Stomach smooth muscle (tissue), 2 donors: ENCODE data around the gene SLC41A1.

Experiments
- H3K27ac ChIP-seq: one replicate; pipeline ENCODE4 v1.7.0; 2013; ENCODE audit warnings: mild to moderate bottlenecking, low read length, inconsistent platforms
- H3K27me3 ChIP-seq, 2 donors: one replicate each; pipeline ENCODE4 v1.7.0; 2013; ENCODE audit warnings: low read length in 2 of 2; ENCODE audit not compliant: insufficient read depth in 2 of 2, control insufficient read depth in 1 of 2
- H3K36me3 ChIP-seq, 2 donors: one replicate each; pipeline ENCODE4 v1.7.0; 2013; ENCODE audit warnings: low read length in 2 of 2; ENCODE audit not compliant: control insufficient read depth in 2 of 2, insufficient read depth in 2 of 2
- H3K4me1 ChIP-seq: one replicate; pipeline ENCODE4 v1.7.0; 2013; ENCODE audit warnings: low read length; ENCODE audit not compliant: control insufficient read depth, insufficient read depth
- H3K4me3 ChIP-seq, 2 donors: one replicate each; pipeline ENCODE4 v1.7.0; 2013; ENCODE audit warnings: low read length in 2 of 2
- H3K9ac ChIP-seq, 2 donors: one replicate each; pipeline ENCODE4 v1.7.0; 2013; ENCODE audit warnings: low read length in 2 of 2, mild to moderate bottlenecking in 1 of 2
- H3K9me3 ChIP-seq, 2 donors: one replicate each; pipeline ENCODE4 v1.7.0; 2013; ENCODE audit warnings: low read length in 2 of 2; ENCODE audit not compliant: control insufficient read depth in 2 of 2
- donor health status: healthy.
- donor health status: Pancreatic carcinoma.

SLC41A1 gene

DNA sequence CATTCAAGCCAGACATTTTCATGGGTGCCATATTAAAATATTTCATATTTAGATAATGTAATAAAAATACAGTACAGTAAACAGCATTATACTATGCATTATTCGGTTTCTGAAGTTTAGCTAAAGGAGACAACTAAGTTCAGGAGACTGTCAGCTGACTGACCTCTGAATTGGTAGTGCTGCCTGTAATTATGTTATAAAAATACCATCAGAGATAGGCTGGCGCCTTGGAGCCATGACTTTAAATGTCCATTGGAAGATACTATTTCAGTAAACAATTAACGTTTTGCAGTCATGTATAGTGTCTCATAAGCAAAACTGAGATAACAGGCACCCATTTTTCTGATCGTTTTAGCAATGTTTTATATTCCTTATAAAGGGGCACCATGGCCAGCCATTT, 26.4 kb downstream of the SLC41A1 start:
- H3K36me3 ChIP-seq, result peaks cover 5% of the 10 kb centered on the region in 2 donors
- H3K4me1 ChIP-seq, result peaks cover 8% of the 10 kb centered on the region
- H3K27ac ChIP-seq, result no peak overlapping the region
- no peaks in the 10 kb centered on the region for H3K27me3 ChIP-seq
- H3K4me3 ChIP-seq, result no peak overlapping the region
- H3K9ac ChIP-seq, result no peak overlapping the region
- no peaks in the 10 kb centered on the region for H3K9me3 ChIP-seq

DNA sequence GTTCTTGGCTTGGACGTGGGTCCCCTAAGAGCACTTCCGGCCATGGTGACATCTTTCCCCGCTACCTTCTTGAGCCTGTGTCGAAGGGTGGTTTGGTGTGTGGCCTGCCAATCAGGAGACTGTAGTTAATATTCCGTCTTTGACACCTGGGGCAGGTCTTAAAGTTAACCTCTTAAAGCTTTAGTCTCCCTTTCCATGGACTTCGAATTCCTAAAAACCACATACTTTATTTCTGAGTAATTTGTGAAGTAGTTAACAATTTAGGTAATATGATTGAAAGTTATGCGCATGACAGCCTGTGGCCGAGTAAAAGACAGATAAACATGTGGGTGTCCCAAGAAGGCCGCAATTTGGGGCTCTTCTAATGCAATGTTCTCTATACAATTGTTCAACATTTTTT, 27.6 kb downstream of the SLC41A1 start:
- H3K9ac ChIP-seq, result no peak overlapping the region
- H3K36me3 ChIP-seq, result peaks cover 2 to 4% of the 10 kb centered on the region in 2 donors
- no peaks in the 10 kb centered on the region for H3K27me3 ChIP-seq
- peaks cover 8% of the 10 kb centered on the region for H3K4me1 ChIP-seq
- no peak overlapping the region for H3K4me3 ChIP-seq
- no peak overlapping the region for H3K27ac ChIP-seq
- no peaks in the 10 kb centered on the region for H3K9me3 ChIP-seq

DNA sequence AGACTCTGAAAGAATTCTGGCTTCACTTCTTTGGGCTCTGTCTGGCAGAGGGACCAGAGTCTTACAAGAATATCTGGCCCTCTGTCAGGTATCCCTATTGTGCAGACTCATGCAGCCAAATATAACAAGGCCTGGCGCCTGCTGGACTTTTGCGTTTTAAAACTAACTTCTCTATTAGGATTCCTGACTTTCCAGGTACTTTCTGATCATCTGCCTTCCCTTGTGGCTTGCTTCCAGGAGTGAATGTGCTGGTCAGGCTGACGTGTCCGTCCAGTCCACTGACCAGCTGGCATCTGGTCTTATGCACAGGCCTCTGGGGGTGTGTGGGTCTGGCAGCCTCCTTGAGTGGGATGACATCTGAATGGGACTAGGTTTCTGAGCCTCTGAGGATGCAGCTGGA, 29.1 kb downstream of the SLC41A1 start:
- Histone ChIP-seq H3K36me3 (no peaks in the 10 kb centered on the region), H3K27me3 (no peaks in the 10 kb centered on the region), H3K9me3 (no peaks in the 10 kb centered on the region), H3K4me1 (peaks cover 8% of the 10 kb centered on the region), H3K4me3 (no peak overlapping the region), H3K9ac (peak overlapping the region in 1 of 2 donors; percentile 58), H3K27ac (peak overlapping the region; percentile 53)

DNA sequence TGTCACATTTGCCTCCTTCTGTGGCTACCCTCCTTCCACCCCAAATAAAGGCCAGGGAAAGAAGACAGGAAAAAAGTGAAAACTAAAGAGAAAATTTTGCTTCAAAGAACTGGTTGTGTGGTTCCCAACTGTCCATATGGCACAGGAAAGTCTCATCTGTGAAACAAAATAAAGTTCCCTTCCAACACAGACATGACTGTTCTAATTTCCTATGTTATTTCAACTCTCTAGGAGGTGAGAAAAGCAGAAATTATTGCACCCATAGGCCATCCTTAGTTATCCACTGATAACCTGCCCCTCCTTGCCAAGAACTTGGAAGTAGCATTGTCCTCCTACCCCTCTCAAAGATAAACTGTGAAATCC, 29.6 kb downstream of the SLC41A1 start:
- no peak overlapping the region for H3K4me3 ChIP-seq
- H3K36me3 ChIP-seq, result no peaks in the 10 kb centered on the region
- no peaks in the 10 kb centered on the region for H3K9me3 ChIP-seq
- no peak overlapping the region for H3K9ac ChIP-seq
- peaks cover 8% of the 10 kb centered on the region for H3K4me1 ChIP-seq
- peak overlapping the region; percentile 53 for H3K27ac ChIP-seq
- H3K27me3 ChIP-seq, result no peaks in the 10 kb centered on the region

DNA sequence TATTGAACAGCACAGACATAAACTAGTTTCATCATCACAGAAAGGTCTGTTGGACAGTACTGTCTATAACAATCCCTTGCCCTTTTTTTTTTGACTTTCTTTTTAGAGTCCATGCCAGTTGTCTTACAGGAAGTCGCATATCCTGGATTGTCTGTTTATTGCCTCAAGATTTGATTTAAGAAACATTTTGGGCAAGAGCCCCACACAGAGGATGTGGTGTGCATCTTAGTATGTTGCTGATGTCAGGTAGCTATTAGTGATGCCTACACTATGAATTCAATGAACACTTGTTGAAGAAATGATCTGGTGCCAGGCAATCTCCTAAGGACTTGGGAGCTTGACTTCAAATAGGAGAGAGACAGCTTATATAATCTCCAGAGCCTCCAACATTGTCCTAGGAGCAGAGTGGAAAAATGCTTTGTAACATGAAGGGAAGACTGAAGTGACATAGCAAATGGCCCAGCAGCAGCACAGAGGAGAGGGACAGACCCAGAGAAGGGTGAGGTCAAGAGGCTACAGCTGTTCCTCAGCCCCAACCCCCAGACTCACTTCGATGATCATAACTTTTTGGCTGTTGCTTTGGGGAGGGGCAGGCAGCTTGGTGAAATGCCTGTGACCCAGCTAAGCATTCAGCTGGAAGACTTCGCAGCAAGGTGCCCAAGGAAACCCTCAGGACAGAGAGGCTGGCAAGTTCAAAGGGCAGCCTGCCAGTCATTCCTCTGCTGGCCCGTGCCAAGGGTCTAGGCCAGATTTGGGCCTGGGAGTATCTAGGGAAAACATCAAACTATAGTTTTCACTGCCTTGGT, 30.2 kb downstream of the SLC41A1 start:
- Histone ChIP-seq H3K9me3 (no peaks in the 10 kb centered on the region), H3K4me1 (peaks cover 8% of the 10 kb centered on the region), H3K27ac (peak overlapping the region; percentile 53), H3K4me3 (no peak overlapping the region), H3K27me3 (no peaks in the 10 kb centered on the region), H3K9ac (no peak overlapping the region), H3K36me3 (no peaks in the 10 kb centered on the region)

DNA sequence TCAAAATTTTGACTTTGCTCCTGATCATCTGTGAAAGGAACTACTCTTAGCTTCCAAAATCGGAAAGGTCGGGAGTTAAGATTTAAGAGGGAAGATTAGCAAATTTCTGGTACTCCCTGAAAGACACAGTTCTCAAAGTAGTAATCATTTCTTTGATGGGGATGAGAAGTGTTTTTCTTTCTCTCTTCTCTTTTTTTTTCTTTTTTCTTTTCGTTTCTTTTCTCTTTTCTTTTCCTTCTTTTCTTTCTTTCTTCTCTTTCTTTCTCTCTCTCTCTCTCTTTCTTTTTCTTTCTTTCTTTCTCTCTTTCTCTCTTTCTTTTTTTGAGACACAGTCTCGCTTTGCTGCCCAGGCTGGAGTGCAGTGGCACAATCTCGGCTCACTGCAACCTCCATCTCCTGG, 32.7 kb downstream of the SLC41A1 start:
- no peak overlapping the region for H3K27ac ChIP-seq
- H3K36me3 ChIP-seq, result no peaks in the 10 kb centered on the region
- H3K27me3 ChIP-seq, result no peaks in the 10 kb centered on the region
- no peak overlapping the region for H3K4me3 ChIP-seq
- no peaks in the 10 kb centered on the region for H3K9me3 ChIP-seq
- H3K4me1 ChIP-seq, result peaks cover 10% of the 10 kb centered on the region
- no peak overlapping the region for H3K9ac ChIP-seq

DNA sequence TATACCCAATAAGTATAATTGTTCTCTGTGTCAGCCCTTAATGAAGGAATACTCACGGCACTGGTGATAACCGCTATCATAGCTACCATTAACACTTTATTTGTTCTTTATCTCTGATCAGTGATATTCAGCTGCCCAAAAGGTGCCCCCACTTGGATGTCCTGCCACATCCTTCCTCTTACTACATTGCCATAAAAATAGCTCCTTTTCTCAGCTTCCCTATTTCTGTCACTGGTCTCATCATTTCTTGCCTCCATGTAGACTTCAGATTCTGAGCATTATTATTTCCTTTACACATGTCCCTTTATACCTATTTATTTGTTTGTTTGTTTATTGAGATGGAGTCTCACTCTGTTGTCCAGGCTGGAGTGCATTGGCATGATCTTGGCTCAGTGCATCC, 35.0 kb downstream of the SLC41A1 start:
- Histone ChIP-seq H3K27ac (no peak overlapping the region), H3K27me3 (no peaks in the 10 kb centered on the region), H3K4me1 (peaks cover 6% of the 10 kb centered on the region), H3K36me3 (no peaks in the 10 kb centered on the region), H3K9me3 (no peaks in the 10 kb centered on the region), H3K9ac (no peak overlapping the region), H3K4me3 (no peak overlapping the region)

DNA sequence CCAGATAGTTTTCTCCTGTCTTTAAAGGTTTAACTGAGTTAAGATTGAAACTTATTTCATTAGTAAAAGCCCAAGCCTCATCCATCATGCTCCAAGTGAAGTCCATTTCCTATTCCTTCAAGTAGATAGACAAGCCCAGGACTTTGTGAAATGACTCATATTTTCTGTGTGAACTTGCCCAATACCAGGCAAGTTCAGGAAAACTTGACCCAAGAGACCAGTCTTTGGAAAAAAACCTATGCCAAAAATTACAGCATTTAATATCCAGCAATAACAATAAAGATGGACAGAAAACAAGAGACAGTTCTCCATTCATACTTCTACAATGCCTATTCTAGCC, 37.3 kb downstream of the SLC41A1 start:
- Histone ChIP-seq H3K4me1 (peaks cover 6% of the 10 kb centered on the region), H3K27ac (no peak overlapping the region), H3K9me3 (no peaks in the 10 kb centered on the region), H3K4me3 (peak overlapping the region; percentile 93 to 96), H3K9ac (peak overlapping the region; percentile 64 to 75), H3K27me3 (no peaks in the 10 kb centered on the region), H3K36me3 (no peaks in the 10 kb centered on the region)

DNA sequence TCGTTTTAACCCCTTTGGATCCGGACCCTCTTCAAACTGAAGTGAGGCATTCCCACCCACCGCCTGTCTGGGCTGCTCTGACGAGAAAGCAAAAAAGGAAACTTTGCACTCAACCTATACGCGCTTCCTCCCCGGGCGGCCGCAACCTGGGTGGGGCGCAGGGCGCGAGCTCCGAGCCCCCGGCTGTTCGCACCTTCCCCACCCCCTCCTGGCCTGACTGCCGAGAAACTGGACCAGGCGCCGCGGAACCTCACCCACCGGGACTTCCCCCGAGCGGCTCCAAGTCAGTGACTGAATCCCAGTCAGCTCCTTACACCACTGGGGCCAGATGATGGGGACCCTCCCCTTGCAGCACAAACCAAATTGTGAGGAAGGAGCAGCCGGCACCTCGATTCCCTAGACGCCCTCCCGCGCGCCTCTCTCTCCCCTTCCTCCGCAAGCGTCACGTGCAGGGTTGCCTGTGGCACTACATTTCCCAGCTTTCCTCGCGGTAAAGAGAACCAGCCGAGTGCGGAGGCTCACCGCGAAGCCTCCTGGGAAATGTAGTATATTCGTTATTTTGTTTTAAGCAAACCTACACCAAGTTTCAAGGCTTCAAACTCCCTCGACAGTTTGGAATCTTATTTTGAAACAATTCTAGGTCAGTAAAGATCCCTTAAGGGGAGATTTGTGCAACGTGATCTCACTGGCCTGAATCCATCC, 37.8 kb downstream of the SLC41A1 start, which contains the start of gene RAB29:
RAB29 (minus strand) TSS at position 468 of the 702 bp plus-strand sequence. CDS start 526 bp downstream, outside the sequence.
- H3K4me1 ChIP-seq, result peaks cover 9% of the 10 kb centered on the region

DNA sequence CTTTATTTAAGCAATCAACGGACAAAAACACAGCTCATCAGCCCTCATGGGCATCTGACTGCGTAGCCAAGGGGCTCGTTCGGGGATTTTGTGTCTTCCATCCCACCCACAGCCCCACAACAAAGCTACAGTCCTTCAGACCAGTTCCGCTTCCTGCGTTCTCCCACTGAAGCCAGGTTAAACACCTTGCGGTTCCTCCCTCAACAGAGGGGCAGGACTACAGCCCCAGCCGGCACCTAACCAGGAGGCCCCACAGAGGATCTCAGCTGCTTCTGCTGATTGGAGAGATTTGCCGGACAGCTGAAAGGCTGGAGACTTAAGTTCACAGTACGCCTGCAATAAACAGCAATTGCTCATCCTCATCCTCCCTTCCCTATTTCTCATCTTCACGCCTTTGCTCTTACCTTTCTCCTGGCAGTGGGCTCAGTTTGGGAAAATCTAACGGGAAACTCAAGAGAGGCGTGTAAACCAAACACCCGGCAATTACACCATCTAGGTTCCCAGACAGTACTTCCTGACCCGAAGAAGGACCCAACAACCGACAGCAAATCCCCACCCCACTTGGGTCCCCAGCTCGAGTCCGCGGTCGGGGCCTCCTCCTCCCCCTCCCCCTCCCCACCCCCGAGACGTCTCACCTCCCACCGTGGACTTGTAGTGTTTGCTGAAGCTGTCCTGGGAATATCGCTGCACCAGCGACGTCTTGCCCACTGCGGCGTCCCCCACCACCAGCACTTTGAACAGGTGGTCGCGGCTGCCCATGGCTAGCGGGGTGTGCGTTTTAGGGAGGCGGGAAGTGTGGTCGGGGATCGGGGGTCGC, 38.6 kb downstream of the SLC41A1 start:
- peak overlapping the region; percentile 93 to 96 for H3K4me3 ChIP-seq
- H3K9me3 ChIP-seq, result no peaks in the 10 kb centered on the region
- H3K27me3 ChIP-seq, result no peaks in the 10 kb centered on the region
- no peak overlapping the region for H3K27ac ChIP-seq
- peaks cover 15% of the 10 kb centered on the region for H3K4me1 ChIP-seq
- peak overlapping the region; percentile 64 to 75 for H3K9ac ChIP-seq
- H3K36me3 ChIP-seq, result peaks cover 0 to 3% of the 10 kb centered on the region in 2 donors

More for the DNA sequence above, 37.8 kb downstream of the SLC41A1 start, which contains the start of gene RAB29:
- Histone ChIP-seq H3K27ac (no peak within 1 kb of the TSS), H3K9ac (peak within 1 kb of the TSS; percentile 64 to 75), H3K9me3 (no peaks in the 10 kb centered on the region), H3K27me3 (no peaks in the 10 kb centered on the region), H3K4me3 (peak within 1 kb of the TSS; percentile 93 to 96), H3K36me3 (peaks cover 0 to 3% of the 10 kb centered on the region in 2 donors)
